ENCODE measurements around the gene RALGAPB. TPM values are rescaled to one million over a fixed set of nuclear protein-coding genes. Genes with fewer than 3 reads are reported as not detected.
"Not testable (repeated sequence)": the region's sequence is repeated elsewhere in the genome, so short reads cannot be mapped to it uniquely, and the experiment has no call there.

RALGAPB gene
- polyA plus RNA-seq, 2 of the 4 experiments (the other 2 are of a cell fraction) = 15.1 to 35.9 TPM

- no peaks in the 10 kb centered on the region for H3K9me3 ChIP-seq
- no peak for TF ChIP-seq KDM1A (IDR thresholded peaks at IDR 0.05; ENCODE audit: low read depth)
- TF ChIP-seq HOXB5 (CRISPR knock-in tag; IDR thresholded peaks at IDR 0.05) = no peak
- TF ChIP-seq CEBPB (IDR thresholded peaks at IDR 0.05) = no peak
- TF ChIP-seq EHF (CRISPR knock-in tag; IDR thresholded peaks at IDR 0.05) = no peak
- TF ChIP-seq FOSL2 (IDR thresholded peaks at IDR 0.05) = no peak
- no peak for TF ChIP-seq FOSL2 (CRISPR knock-in tag; IDR thresholded peaks at IDR 0.05)
- TF ChIP-seq NFE2L2 (conservative IDR thresholded peaks at IDR 0.05; ENCODE audit: low read length) = no peak
- no peak for TF ChIP-seq ZNF302 (CRISPR knock-in tag; IDR thresholded peaks at IDR 0.05)
- no peak for TF ChIP-seq E2F6 (IDR thresholded peaks at IDR 0.05; ENCODE audit: borderline replicate concordance, low read depth)
- no peak for TF ChIP-seq EHMT2 (IDR thresholded peaks at IDR 0.05; ENCODE audit: low read depth)
- no peak for TF ChIP-seq ATOH8 (CRISPR knock-in tag; IDR thresholded peaks at IDR 0.05; ENCODE audit: low read depth)
- TF ChIP-seq FOXS1 (CRISPR knock-in tag; IDR thresholded peaks at IDR 0.05) = no peak
- no peak for TF ChIP-seq JUN (IDR thresholded peaks at IDR 0.05)
- TF ChIP-seq GATA3 (IDR thresholded peaks at IDR 0.05; ENCODE audit: borderline replicate concordance) = no peak
- no peak for TF ChIP-seq ESRRA (IDR thresholded peaks at IDR 0.05; ENCODE audit: borderline replicate concordance, low read length)
- no peak for TF ChIP-seq REST (IDR thresholded peaks at IDR 0.05)
- TF ChIP-seq SREBF2 (IDR thresholded peaks at IDR 0.05) = no peak
- no peak for TF ChIP-seq BHLHE40 (IDR thresholded peaks at IDR 0.05; ENCODE audit: low read depth, low read length)
- peak overlapping the region in 1 of 2 experiments; percentile 57; a peak in 1 of 6 replicates for H3K27ac ChIP-seq
- ChIA-PET CTCF (interaction anchor here (0.6 to 2.7 kb wide), 5 partner anchors 11 to 323 kb away, joined by 3 to 16 read pairs (median 10); partner anchors contain the start of genes RALGAPB and SNHG17), POLR2A (no interaction called here)
- no peak for FAIRE-seq
- no peak for DNase-seq (ENCODE audit: low read depth in 1 of 2, low spot score in 1 of 2)
- no peak for ATAC-seq
- WGBS (ENCODE audit: missing lambda C conversion rate) = 92% methylated on average over 5 of the region's 5 CpGs
- peaks cover 21% of the 10 kb centered on the region for H3K4me1 ChIP-seq
- no peak overlapping the region for H3K4me2 ChIP-seq
- no peak overlapping the region for H3K4me3 ChIP-seq
Measured at GRCh38 chr20:38458314-38458713, 14.3 kb upstream of the RALGAPB start.

GRCh38 chr20:38460040-38460623, 12.5 kb upstream of the RALGAPB start:
- WGBS (ENCODE audit: missing lambda C conversion rate) = 21% methylated on average over 5 of the region's 5 CpGs
- H3K4me3 ChIP-seq = no peak overlapping the region
- peak; percentile 67 for FAIRE-seq

GRCh38 chr20:38460631-38461030, 12.0 kb upstream of the RALGAPB start:
- not testable (repeated sequence) for FAIRE-seq; H3K9me3 ChIP-seq; H3K4me3 ChIP-seq; DNase-seq (ENCODE audit: low read depth in 1 of 2, low spot score in 1 of 2)
- H3K4me2 ChIP-seq = peak overlapping the region; percentile 52
- ATAC-seq = peak in 1 of 2 experiments; percentile 78; a peak in 3 of 6 replicates
- POLR2A ChIA-PET = interaction anchor here (0.7 to 1.0 kb wide), 3 partner anchors 25 to 170 kb away, joined by 3 to 8 read pairs (median 4); partner anchors contain the start of gene SNHG17
- H3K4me1 ChIP-seq = peaks cover 21% of the 10 kb centered on the region
- CTCF ChIA-PET = interaction anchor here (1.7 kb wide), 1 partner anchor 14 kb away, joined by 4 read pairs; no protein-coding TSS in a partner anchor
- H3K27ac ChIP-seq = peak overlapping the region; percentile 38 to 71; a peak in 5 of 6 replicates
- WGBS (ENCODE audit: missing lambda C conversion rate) = 0% methylated on average over 1 of the region's 2 CpGs

More at GRCh38 chr20:38460040-38460623, 12.5 kb upstream of the RALGAPB start:
- POLR2A ChIA-PET = interaction anchor here (0.7 to 1.0 kb wide), 5 partner anchors 10 to 169 kb away, joined by 3 to 8 read pairs (median 4); partner anchors contain the start of genes RALGAPB and SNHG17
- TF ChIP-seq FOSL2 (IDR thresholded peaks at IDR 0.05) = 0 out of 2 replicates have a peak, but pooled peaks have one; percentile 32
- TF ChIP-seq FOSL2 (CRISPR knock-in tag; IDR thresholded peaks at IDR 0.05) = peak; percentile 87
- no peak for TF ChIP-seq HEYL (CRISPR knock-in tag; IDR thresholded peaks at IDR 0.05)
- Histone ChIP-seq H3K27ac (peak overlapping the region; percentile 57 to 72; a peak in 5 of 6 replicates), H3K4me1 (peaks cover 21% of the 10 kb centered on the region), H3K4me2 (peak overlapping the region; percentile 52), H3K9me3 (no peaks in the 10 kb centered on the region)
- peak; percentile 66 to 88 for DNase-seq (ENCODE audit: low read depth in 1 of 2, low spot score in 1 of 2)
- CTCF ChIA-PET = interaction anchor here (1.7 kb wide), 1 partner anchor 14 kb away, joined by 4 read pairs; no protein-coding TSS in a partner anchor
- ATAC-seq = peak; percentile 98 to 100

GRCh38 chr20:38461167-38461566, 11.5 kb upstream of the RALGAPB start:
- H3K9me3 ChIP-seq; FAIRE-seq; H3K4me3 ChIP-seq; DNase-seq (ENCODE audit: low read depth in 1 of 2, low spot score in 1 of 2); CTCF ChIA-PET; ATAC-seq; POLR2A ChIA-PET: not testable (repeated sequence)
- WGBS (ENCODE audit: missing lambda C conversion rate) = no CpG with 5 or more reads among the region's 33 CpGs
- H3K4me2 ChIP-seq = peak overlapping the region; percentile 48; the same call in 2 of the 3 replicates
- H3K4me1 ChIP-seq = peaks cover 21% of the 10 kb centered on the region
- H3K27ac ChIP-seq = peak overlapping the region; percentile 71 to 82; a peak in 4 of 6 replicates

- ATAC-seq; H3K9me3 ChIP-seq; POLR2A ChIA-PET; H3K4me3 ChIP-seq; FAIRE-seq; CTCF ChIA-PET; DNase-seq (ENCODE audit: low read depth in 1 of 2, low spot score in 1 of 2): not testable (repeated sequence)
- H3K4me2 ChIP-seq = peak overlapping the region; percentile 48; the same call in 1 of the 3 replicates
- peaks cover 21% of the 10 kb centered on the region for H3K4me1 ChIP-seq
- WGBS (ENCODE audit: missing lambda C conversion rate) = 76% methylated on average over 9 of the region's 30 CpGs
- H3K27ac ChIP-seq = peak overlapping the region; percentile 71 to 82; a peak in 4 of 6 replicates
Measured at GRCh38 chr20:38461569-38461968, 11.1 kb upstream of the RALGAPB start.

Measured in A549 (cell line).